A673 (cell line): Measurements from ENCODE around the gene SMC4.

Source experiments
- EZH2 ChIP-seq: fragments of 200-600 bp; sonication (generic); IDR thresholded peaks from 2 replicates; pipeline ENCODE4 v1.6.1; 2017; ENCODE audit warnings: borderline replicate concordance, low read depth, mild to moderate bottlenecking, mixed read lengths, antibody characterized with exemption, low read length; ENCODE audit not compliant: poor library complexity, severe bottlenecking
- TF ChIP-seq, protein P1 (sequence below): fragments of 300-800, 200-600 bp; sonication (generic); conservative IDR thresholded peaks from 2 replicates; pipeline ENCODE4 v1.5.1; 2017; ENCODE audit warnings: low read depth, mild to moderate bottlenecking, antibody characterized with exemption, low read length, moderate library complexity, mixed read lengths

DNA sequence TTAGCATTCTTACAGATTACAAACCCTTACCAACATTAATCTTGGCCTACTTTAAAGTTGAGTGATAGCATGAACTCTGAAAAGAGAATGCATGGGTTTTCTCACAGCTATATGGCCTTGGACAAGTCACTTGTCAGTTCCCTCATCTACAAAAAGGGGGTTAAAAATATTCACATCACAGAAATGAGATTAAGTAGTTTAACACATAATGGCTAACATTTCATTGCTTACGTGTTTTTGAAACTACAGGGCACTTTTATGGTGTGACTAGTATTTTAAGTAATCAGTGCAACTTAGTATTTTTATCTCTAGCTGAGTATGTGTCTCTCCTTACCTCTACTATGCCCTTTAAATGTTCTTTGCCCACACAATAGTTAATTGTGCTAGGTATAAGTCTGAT, 36.3 kb downstream of the SMC4 start:
- TF ChIP-seq, protein P1, sequence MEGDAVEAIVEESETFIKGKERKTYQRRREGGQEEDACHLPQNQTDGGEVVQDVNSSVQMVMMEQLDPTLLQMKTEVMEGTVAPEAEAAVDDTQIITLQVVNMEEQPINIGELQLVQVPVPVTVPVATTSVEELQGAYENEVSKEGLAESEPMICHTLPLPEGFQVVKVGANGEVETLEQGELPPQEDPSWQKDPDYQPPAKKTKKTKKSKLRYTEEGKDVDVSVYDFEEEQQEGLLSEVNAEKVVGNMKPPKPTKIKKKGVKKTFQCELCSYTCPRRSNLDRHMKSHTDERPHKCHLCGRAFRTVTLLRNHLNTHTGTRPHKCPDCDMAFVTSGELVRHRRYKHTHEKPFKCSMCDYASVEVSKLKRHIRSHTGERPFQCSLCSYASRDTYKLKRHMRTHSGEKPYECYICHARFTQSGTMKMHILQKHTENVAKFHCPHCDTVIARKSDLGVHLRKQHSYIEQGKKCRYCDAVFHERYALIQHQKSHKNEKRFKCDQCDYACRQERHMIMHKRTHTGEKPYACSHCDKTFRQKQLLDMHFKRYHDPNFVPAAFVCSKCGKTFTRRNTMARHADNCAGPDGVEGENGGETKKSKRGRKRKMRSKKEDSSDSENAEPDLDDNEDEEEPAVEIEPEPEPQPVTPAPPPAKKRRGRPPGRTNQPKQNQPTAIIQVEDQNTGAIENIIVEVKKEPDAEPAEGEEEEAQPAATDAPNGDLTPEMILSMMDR = no peak
- TF ChIP-seq EZH2 = no peak
